LNCAP (cell line): ENCODE data around the gene NPR3.

Experiments
- TF ChIP-seq, protein P1 (sequence below): fragments of 450-650 bp; IDR thresholded peaks from 2 replicates; pipeline ENCODE4 v1.5.1; 2017; ENCODE audit warnings: mild to moderate bottlenecking

NPR3 gene, protein sequence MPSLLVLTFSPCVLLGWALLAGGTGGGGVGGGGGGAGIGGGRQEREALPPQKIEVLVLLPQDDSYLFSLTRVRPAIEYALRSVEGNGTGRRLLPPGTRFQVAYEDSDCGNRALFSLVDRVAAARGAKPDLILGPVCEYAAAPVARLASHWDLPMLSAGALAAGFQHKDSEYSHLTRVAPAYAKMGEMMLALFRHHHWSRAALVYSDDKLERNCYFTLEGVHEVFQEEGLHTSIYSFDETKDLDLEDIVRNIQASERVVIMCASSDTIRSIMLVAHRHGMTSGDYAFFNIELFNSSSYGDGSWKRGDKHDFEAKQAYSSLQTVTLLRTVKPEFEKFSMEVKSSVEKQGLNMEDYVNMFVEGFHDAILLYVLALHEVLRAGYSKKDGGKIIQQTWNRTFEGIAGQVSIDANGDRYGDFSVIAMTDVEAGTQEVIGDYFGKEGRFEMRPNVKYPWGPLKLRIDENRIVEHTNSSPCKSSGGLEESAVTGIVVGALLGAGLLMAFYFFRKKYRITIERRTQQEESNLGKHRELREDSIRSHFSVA

DNA sequence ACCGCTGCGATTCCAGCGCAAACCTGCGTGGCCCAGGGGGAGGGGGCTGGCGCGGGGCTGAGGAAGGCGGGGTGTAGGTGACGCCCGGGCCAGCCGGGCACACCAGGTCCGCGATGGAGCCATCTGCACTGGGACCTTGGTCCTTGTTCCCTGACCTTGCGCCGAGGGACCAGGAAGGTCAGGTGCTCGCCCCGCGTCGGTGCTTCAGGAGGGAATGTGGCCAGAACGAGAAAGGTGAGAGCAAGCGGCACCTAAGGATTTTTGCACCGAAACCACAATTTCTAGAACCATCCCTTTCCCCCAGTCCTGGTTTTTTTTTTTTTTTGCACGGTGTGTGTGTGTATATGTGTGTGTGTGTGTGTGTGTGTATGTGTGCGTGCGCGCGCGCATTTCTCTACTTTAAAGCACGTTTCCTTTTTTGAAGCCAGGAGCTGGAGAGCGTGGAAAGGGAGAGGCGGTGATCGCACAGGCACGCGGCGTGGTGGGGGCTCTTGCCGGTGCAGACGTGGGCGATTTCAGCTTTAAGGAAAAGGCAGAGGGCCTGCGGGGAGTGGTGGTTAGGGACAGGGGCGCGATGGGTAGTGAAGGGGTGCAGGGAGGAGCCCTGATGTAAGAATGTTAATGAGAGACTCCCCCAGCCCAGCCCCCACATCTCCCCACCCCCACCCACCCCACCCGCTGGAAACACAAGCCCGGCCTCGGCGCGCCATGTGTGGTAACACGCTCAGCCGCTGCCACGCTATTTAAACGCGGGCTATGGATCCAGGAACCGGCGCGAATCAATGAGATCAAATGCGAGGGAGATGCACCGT lies at the start of gene NPR3:
Gene NPR3 (plus strand): TSS at position 772 of the 812 bp plus-strand sequence. CDS start 456 bp downstream, outside the sequence.
- TF ChIP-seq, protein P1, sequence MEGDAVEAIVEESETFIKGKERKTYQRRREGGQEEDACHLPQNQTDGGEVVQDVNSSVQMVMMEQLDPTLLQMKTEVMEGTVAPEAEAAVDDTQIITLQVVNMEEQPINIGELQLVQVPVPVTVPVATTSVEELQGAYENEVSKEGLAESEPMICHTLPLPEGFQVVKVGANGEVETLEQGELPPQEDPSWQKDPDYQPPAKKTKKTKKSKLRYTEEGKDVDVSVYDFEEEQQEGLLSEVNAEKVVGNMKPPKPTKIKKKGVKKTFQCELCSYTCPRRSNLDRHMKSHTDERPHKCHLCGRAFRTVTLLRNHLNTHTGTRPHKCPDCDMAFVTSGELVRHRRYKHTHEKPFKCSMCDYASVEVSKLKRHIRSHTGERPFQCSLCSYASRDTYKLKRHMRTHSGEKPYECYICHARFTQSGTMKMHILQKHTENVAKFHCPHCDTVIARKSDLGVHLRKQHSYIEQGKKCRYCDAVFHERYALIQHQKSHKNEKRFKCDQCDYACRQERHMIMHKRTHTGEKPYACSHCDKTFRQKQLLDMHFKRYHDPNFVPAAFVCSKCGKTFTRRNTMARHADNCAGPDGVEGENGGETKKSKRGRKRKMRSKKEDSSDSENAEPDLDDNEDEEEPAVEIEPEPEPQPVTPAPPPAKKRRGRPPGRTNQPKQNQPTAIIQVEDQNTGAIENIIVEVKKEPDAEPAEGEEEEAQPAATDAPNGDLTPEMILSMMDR, result no peak

DNA sequence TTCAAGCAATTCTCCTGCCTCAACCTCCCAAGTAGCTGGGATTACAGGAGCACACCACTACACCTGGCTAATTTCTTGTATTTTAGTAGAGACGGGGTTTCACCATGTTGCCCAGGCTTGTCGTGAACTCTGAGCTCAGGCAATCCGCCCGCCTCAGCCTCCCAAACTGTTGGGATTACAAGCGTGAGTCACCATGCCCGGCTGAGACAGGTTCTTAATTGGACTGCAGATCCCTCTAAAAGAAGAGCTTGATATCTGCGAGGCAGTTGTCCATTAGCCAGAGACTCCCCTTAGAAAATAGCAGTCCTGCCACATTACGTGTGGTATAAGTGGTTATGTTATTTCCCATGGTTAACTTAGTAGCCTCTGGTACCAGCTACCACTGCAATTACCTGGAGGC lies 46.6 kb upstream of the NPR3 start:
- TF ChIP-seq, protein P1, result no peak

DNA sequence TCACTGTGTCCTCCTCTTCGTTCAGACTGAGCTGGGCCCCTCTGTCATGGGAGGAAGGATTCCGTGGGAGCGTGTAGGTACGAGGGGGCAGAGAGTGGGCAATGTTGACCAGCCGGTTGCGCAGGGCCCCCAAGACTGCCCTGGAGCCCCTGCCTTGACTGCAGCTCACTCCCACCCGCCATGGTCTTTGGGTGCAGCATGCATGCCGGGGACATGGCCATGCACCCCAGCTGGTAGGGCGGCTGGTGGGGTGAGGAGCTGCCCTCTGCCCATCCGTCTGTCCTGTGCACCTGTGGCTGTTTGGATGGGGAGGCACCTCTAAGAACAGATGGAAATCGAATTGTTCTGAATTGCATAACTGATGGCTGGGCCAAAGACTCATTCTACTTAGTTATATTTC lies 42.6 kb upstream of the NPR3 start:
- TF ChIP-seq, protein P1, result no peak

DNA sequence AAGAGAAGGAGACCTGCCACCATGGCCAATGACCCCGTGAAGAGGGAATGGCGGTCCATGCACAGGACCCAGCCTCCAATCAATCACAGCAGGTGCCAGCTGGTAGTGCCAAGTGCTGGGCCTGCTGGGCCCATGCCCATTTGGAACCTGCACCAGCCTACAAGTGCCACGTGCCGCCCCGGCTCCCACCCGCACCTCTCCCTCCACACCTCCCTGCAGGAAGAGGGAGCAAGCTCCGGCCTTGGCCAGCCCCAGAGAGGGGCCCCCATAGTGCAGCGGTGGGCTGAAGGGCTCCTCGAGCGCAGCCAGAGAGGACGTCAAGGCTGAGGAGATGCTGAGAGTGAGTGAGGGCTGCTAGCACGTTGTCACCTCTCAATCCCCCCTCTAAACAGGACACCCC lies 37.8 kb upstream of the NPR3 start:
- TF ChIP-seq, protein P1, result no peak

DNA sequence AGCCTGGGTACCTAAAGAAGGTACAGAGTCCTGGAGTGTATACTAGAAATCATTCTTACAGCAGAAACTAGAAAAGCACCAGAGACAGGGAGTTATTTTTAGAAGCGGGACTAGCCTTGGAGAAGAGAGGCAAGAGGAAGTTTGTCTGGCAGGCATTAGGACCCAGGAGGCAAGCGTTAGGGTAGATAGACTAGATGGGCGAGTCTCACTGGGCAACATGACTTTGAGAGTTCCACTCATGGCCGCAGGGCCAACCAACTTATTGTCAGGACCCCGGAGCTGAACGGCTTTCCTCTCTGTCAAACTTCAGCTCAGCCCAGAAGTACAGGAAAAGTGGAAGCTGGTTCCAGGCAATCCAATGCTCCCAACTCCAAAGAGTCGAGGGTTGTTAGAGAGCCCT lies 34.1 kb upstream of the NPR3 start:
- TF ChIP-seq, protein P1, result no peak

DNA sequence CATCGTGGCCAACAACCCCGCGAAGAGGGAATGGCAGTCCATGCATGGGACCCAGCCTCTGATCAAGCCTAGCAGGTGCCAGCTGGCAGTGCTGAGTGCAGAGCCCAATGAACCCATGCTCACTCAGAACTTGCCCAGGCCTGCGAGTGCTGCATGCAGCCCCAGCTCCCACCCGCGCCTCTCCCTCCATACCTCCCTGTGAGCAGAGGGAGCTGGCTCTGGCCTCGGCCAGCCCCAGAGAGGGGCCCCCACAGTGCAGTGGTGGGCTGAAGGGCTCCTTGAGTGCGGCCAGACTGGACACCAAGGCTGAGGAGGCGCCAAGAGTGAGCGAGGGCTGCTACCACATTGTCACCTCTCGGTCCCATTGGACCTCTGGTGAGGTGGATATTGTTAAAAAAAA lies 32.6 kb upstream of the NPR3 start:
- TF ChIP-seq, protein P1, result no peak

DNA sequence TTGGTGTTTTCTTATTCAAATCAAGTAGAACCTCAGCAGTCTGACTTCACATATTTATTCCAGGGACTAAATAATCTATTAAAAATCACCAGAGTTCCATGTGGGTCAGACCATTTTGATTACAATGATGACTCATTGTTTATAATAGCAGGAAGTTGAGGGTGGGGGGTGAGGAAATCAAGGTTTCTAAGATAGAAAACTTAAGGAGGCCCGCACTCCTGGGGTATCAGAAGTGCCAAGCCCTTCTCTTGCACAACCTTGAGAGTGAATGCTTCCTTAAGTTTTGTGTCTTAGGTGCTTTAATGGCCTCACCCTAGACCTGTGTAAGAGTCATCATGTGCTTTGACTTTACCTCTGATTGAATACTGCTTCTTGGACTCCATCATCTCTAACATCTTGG lies 31.9 kb upstream of the NPR3 start:
- TF ChIP-seq, protein P1, result no peak
